H1 (cell line): ENCODE data around the gene ITGA5. TPM values are rescaled to one million over a fixed set of nuclear protein-coding genes. Genes with fewer than 3 reads are reported as not detected.

Source experiments
- CTCF ChIA-PET: fragments of 300-600 bp; sonication (Branson Sonifier 250); formaldehyde crosslinking; loops from one replicate; lab custom pipeline; 2021; ENCODE audit not compliant: partially characterized antibody; lab: Charles Lee
- POLR2A ChIA-PET: fragments of 300-600 bp; sonication (Branson Sonifier 250); formaldehyde crosslinking; loops from one replicate; lab custom pipeline; 2021; ENCODE audit warnings: inconsistent platforms; ENCODE audit not compliant: partially characterized antibody; lab: Charles Lee
- DNase-seq, 2 experiments: peaks; one replicate each; pipeline versions ENCODE4 v3.0.0 to v3.0.0-alpha.2; 2010 to 2022; ENCODE audit warnings: low spot score in 2 of 2, low read depth in 1 of 2, mixed read lengths in 1 of 2
- FAIRE-seq: peaks from 2 replicates; lab custom pipeline; 2011; peaks lifted over from hg19 to GRCh38; lab: Jason Lieb, UNC
- H2AFZ ChIP-seq: 2 replicates; pipeline ENCODE4 v1.8.1; 2012; ENCODE audit warnings: low read length, inconsistent platforms
- H2AK5ac ChIP-seq: 2 replicates; pipeline ENCODE4 v1.6.1; 2013; ENCODE audit warnings: low read depth, low read length
- H2BK120ac ChIP-seq: replicated peaks from 2 replicates; pipeline ENCODE3; 2013; ENCODE audit warnings: low read depth, low read length, inconsistent platforms
- H2BK12ac ChIP-seq: 2 replicates; pipeline ENCODE4 v1.6.1; 2013; ENCODE audit warnings: low read depth, low read length
- H2BK15ac ChIP-seq: 2 replicates; pipeline ENCODE4 v1.6.1; 2013; ENCODE audit warnings: low read length
- H2BK20ac ChIP-seq: 2 replicates; pipeline ENCODE4 v1.6.1; 2013; ENCODE audit warnings: low read length
- H2BK5ac ChIP-seq: 2 replicates; pipeline ENCODE4 v1.6.1; 2013; ENCODE audit warnings: low read depth, low read length
- H3K14ac ChIP-seq: 2 replicates; pipeline ENCODE4 v1.6.1; 2013; ENCODE audit warnings: inconsistent platforms; ENCODE audit not compliant: insufficient read length
- H3K18ac ChIP-seq: 2 replicates; pipeline ENCODE4 v1.6.1; 2013; ENCODE audit warnings: low read length; ENCODE audit errors: extremely low read depth
- H3K23ac ChIP-seq: 2 replicates; pipeline ENCODE4 v1.6.1; 2013; ENCODE audit warnings: inconsistent platforms; ENCODE audit not compliant: insufficient read length
- H3K23me2 ChIP-seq: 2 replicates; pipeline ENCODE4 v1.6.1; 2013; ENCODE audit warnings: low read depth, low read length
- H3K27ac ChIP-seq: 2 replicates; pipeline ENCODE4 v1.6.1; 2011; ENCODE audit warnings: low read depth, low read length, inconsistent platforms
- H3K27me3 ChIP-seq, 4 experiments: replicated peaks in 1 of 4; 1 replicate in 1 of 4; 2 replicates in 3 of 4; pipeline versions ENCODE4 v1.6.1 to v1.8.1; 2011 to 2013; ENCODE audit warnings: low read length in 3 of 4, mild to moderate bottlenecking in 3 of 4, inconsistent platforms in 2 of 4, mixed read lengths in 2 of 4, moderate library complexity in 1 of 4; ENCODE audit not compliant: control insufficient read depth in 3 of 4, insufficient read depth in 3 of 4; ENCODE audit errors: extremely low read depth in 1 of 4
- H3K36me3 ChIP-seq, 4 experiments: 2 replicates each; pipeline versions ENCODE4 v1.6.1 to v1.8.1; 2011 to 2013; ENCODE audit warnings: mild to moderate bottlenecking in 4 of 4, low read length in 3 of 4, moderate library complexity in 2 of 4, control low read depth in 1 of 4, inconsistent platforms in 1 of 4; ENCODE audit not compliant: insufficient read depth in 4 of 4, control insufficient read depth in 2 of 4
- H3K4ac ChIP-seq: replicated peaks from 2 replicates; pipeline ENCODE3; 2013; ENCODE audit warnings: low read length, low read depth, mixed read lengths, inconsistent platforms; ENCODE audit not compliant: insufficient read length
- H3K4me1 ChIP-seq, 4 experiments: replicated peaks in 1 of 4; 1 replicate in 1 of 4; 2 replicates in 3 of 4; pipeline versions ENCODE4 v1.6.1 to v1.8.1; 2011 to 2013; ENCODE audit warnings: low read length in 3 of 4, inconsistent platforms in 2 of 4, mixed read lengths in 1 of 4; ENCODE audit not compliant: insufficient read depth in 4 of 4, control insufficient read depth in 3 of 4
- H3K4me2 ChIP-seq, 2 experiments: 2 replicates each; pipeline versions ENCODE4 v1.6.1 to v1.8.1; 2011 to 2013; ENCODE audit warnings: low read depth in 2 of 2, low read length in 2 of 2, control low read depth in 1 of 2, inconsistent platforms in 1 of 2, mild to moderate bottlenecking in 1 of 2; ENCODE audit not compliant: insufficient read depth in 1 of 2
- H3K4me3 ChIP-seq, 4 experiments: fragments of 200-600, 300-600 bp in 1 of 4; sonication (generic), shearing (Covaris generic), sonication (Bioruptor Twin) in 1 of 4; 2 replicates each; pipeline versions ENCODE4 v1.5.1 to v1.8.1; 2011 to 2016; ENCODE audit warnings: low read length in 4 of 4, low read depth in 3 of 4, control low read depth in 2 of 4, inconsistent platforms in 2 of 4, mild to moderate bottlenecking in 2 of 4, mixed read lengths in 1 of 4, moderate library complexity in 1 of 4; ENCODE audit not compliant: insufficient read depth in 2 of 4; ENCODE audit errors: extremely low read depth in 1 of 4
- H3K56ac ChIP-seq: replicated peaks from 2 replicates; pipeline ENCODE3; 2013; ENCODE audit warnings: low read depth, mild to moderate bottlenecking, mixed read lengths, low read length, inconsistent platforms; ENCODE audit not compliant: insufficient read length
- H3K79me1 ChIP-seq: 2 replicates; pipeline ENCODE4 v1.6.1; 2013; ENCODE audit warnings: low read depth, low read length, control low read depth
- H3K79me2 ChIP-seq, 2 experiments: 2 replicates each; pipeline versions ENCODE4 v1.6.1 to v1.8.1; 2012 to 2013; ENCODE audit warnings: low read length in 2 of 2, mild to moderate bottlenecking in 2 of 2, inconsistent platforms in 1 of 2; ENCODE audit not compliant: insufficient read depth in 2 of 2, control insufficient read depth in 1 of 2
- H3K9ac ChIP-seq, 4 experiments: replicated peaks in 1 of 4; 1 replicate in 1 of 4; 2 replicates in 3 of 4; pipeline versions ENCODE4 v1.6.1 to v1.8.1; 2011 to 2013; ENCODE audit warnings: low read depth in 3 of 4, low read length in 3 of 4, control low read depth in 2 of 4, mild to moderate bottlenecking in 2 of 4, moderate library complexity in 2 of 4, inconsistent platforms in 1 of 4; ENCODE audit errors: extremely low read depth in 1 of 4
- H3K9me3 ChIP-seq, 2 experiments: 2 replicates each; pipeline versions ENCODE4 v1.6.1 to v1.8.1; 2012 to 2013; ENCODE audit warnings: mild to moderate bottlenecking in 2 of 2, moderate library complexity in 2 of 2, control low read depth in 1 of 2, inconsistent platforms in 1 of 2, low read depth in 1 of 2, low read length in 1 of 2, mixed read lengths in 1 of 2; ENCODE audit not compliant: insufficient read depth in 2 of 2
- H4K20me1 ChIP-seq, 2 experiments: replicated peaks in 1 of 2; 2 replicates each; pipeline versions ENCODE3 to v1.8.1; 2011 to 2013; ENCODE audit warnings: inconsistent platforms in 2 of 2, low read length in 2 of 2, mild to moderate bottlenecking in 1 of 2; ENCODE audit not compliant: insufficient read depth in 2 of 2, control insufficient read depth in 1 of 2
- H4K5ac ChIP-seq: 2 replicates; pipeline ENCODE4 v1.6.1; 2013; ENCODE audit warnings: low read length, low read depth, mixed read lengths, inconsistent platforms; ENCODE audit not compliant: insufficient read length
- H4K8ac ChIP-seq: 2 replicates; pipeline ENCODE4 v1.8.0; 2013; ENCODE audit warnings: mild to moderate bottlenecking, moderate library complexity, low read length, inconsistent platforms; ENCODE audit not compliant: insufficient read depth; ENCODE audit errors: extremely low read depth
- H4K91ac ChIP-seq: replicated peaks from 2 replicates; pipeline ENCODE3; 2013; ENCODE audit warnings: low read length, mixed read lengths, inconsistent platforms; ENCODE audit not compliant: insufficient read length
- HDAC2 ChIP-seq, 2 experiments: fragments of 300-600 bp in 1 of 2; sonication (generic) in 1 of 2; IDR thresholded peaks; 2 replicates each; pipeline ENCODE4 v1.6.1; 2011 to 2012; ENCODE audit warnings: low read depth in 2 of 2, low read length in 2 of 2, mild to moderate bottlenecking in 2 of 2, moderate library complexity in 2 of 2, borderline replicate concordance in 1 of 2, inconsistent platforms in 1 of 2
- KDM4A ChIP-seq: IDR thresholded peaks from one replicate; pipeline ENCODE4 v1.7.1; 2012; ENCODE audit warnings: low read depth, mild to moderate bottlenecking, moderate library complexity, low read length, inconsistent platforms; ENCODE audit not compliant: severe bottlenecking
- POLR2A ChIP-seq, 2 experiments: IDR thresholded peaks; 1 replicate in 1 of 2; 2 replicates in 1 of 2; pipeline ENCODE4 v1.6.1; 2011; ENCODE audit warnings: low read depth in 2 of 2, low read length in 2 of 2, mild to moderate bottlenecking in 2 of 2; ENCODE audit errors: control extremely low read depth in 1 of 2
- TAF1 ChIP-seq: IDR thresholded peaks from 2 replicates; pipeline ENCODE4 v1.6.1; 2011; ENCODE audit warnings: mild to moderate bottlenecking, low read depth, low read length
- WGBS, 2 experiments: shearing (Covaris generic) in 1 of 2; methylation state at CpG; one replicate each; pipeline versions ENCODE4 v1.1.6 to v1.1.7; 2013 to 2015; ENCODE audit warnings: low lambda C conversion rate in 2 of 2, mixed read lengths in 2 of 2, inconsistent platforms in 1 of 2, low coverage in 1 of 2, missing lambda C conversion rate in 1 of 2; ENCODE audit not compliant: insufficient replicate concordance in 2 of 2, insufficient coverage in 1 of 2, insufficient read length in 1 of 2; ENCODE audit errors: extremely low coverage in 1 of 2, missing lambda C conversion rate in 1 of 2; 5-methylcytosine and 5-hydroxymethylcytosine counted together
- polyA plus RNA-seq, 7 experiments: library from polyadenylated mRNA; depleted of rRNA in 3 of 7; stranded (reverse) in 5 of 7; unstranded in 2 of 7; fragments of >200 nt in 5 of 7; fragments of 200-250 nt in 2 of 7; gene quantifications; 1 replicate in 5 of 7; 2 replicates in 1 of 7; 4 replicates in 1 of 7; pipeline versions ENCODE4 v1.2.1 to v1.2.3, GENCODE V29; 2011 to 2013; ENCODE audit warnings: missing spikeins in 2 of 7, mixed read lengths in 2 of 7
- total RNA-seq: library from RNA; stranded (reverse); fragmentation: NEBNext Ultra II Directional; extraction: Animal tissue kit (Norgen Biotek cat#: 25700); gene quantifications from 2 replicates; pipeline ENCODE4 v1.2.1, GENCODE V29; 2021

Gene ITGA5
- total and polyA plus RNA-seq, 2 of the 8 experiments (the other 6 are each of a cell fraction or from before 2014, with no cell fraction given), result 11.6 to 19.4 TPM

DNA sequence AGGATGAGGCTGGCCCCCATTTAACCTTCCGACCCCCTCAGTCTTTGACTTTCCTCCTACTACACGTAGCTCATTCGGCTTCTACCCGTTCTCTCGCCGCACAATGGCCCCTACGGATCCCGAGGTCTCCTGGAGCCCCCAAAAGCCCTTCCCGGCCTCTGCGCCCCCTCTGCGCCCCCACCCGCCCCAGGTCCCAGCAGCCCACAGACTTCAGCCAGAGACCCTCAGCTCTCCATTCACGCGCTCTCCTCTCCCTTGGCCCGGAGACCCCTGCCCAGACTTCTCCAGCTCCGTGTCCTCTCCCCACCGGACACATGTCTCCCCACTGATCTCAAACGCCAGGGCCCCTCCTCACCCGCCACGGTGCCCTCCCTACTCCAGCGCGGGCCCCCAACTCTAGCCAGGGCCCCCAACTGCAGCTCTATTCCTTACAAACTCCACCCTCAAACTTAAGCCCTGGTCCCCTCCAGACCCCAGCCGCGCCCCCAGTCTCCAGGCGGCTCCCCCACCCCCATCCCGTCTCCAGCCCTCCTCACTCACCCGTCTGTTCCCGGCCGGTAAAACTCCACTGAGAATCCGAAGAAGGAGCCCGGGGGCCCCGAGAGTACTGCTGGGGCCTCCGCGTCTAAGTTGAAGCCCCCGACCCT, 502 bp downstream of the ITGA5 start:
- Histone ChIP-seq H3K4me1 (peaks cover 6 to 16% (median 9%) of the 10 kb centered on the region in 4 experiments), H3K79me2 (no peaks in the 10 kb centered on the region)

More for the DNA sequence above, 502 bp downstream of the ITGA5 start:
- no peak for DNase-seq
- peak overlapping the region; percentile 67 to 92 (median 76) for H3K4me3 ChIP-seq
- H3K23ac ChIP-seq, result no peak overlapping the region
- H3K36me3 ChIP-seq, result no peaks in the 10 kb centered on the region
- TF ChIP-seq POLR2A (IDR thresholded peaks at IDR 0.05; ENCODE audit: control extremely low read depth in 1 of 2, low read depth in 2 of 2, low read length in 2 of 2) (no peak), KDM4A (peak; percentile 54), TAF1 (no peak), HDAC2 (IDR thresholded peaks at IDR 0.05; ENCODE audit: borderline replicate concordance in 1 of 2, low read depth in 2 of 2, low read length in 2 of 2) (no peak; a peak in 1 of 4 replicates)
- TF ChIP-seq, all 59 proteins: peak for 1
- Histone ChIP-seq H3K18ac (0 out of 2 replicates have a peak overlapping the region, but pooled peaks have one; percentile 16), H3K27ac (no peak overlapping the region), H3K27me3 (peaks cover 0 to 22% (median 18%) of the 10 kb centered on the region in 4 experiments; a peak in 6 of 7 replicates), H2BK12ac (no peak overlapping the region), H2BK5ac (peak overlapping the region; percentile 77; the same call in 1 of the 2 replicates), H3K56ac (no peak overlapping the region), H3K9ac (peak overlapping the region in 3 of 4 experiments; percentile 20 to 35 (median 35); a peak in 5 of 7 replicates), H2BK120ac (no peak overlapping the region), H4K91ac (no peak overlapping the region), H4K20me1 (no peaks in the 10 kb centered on the region), H2AFZ (no peak overlapping the region), H3K9me3 (no peaks in the 10 kb centered on the region), H3K4ac (no peak overlapping the region), H3K79me1 (no peaks in the 10 kb centered on the region), H2AK5ac (no peak overlapping the region), H2BK15ac (no peak overlapping the region), H4K5ac (no peak overlapping the region), H4K8ac (peak overlapping the region; percentile 60; the same call in 1 of the 2 replicates), H3K23me2 (peaks cover 5% of the 10 kb centered on the region), H3K14ac (no peak overlapping the region), H3K4me2 (peak overlapping the region; percentile 77 to 95), H2BK20ac (no peak overlapping the region)
- ChIA-PET CTCF (interaction anchor here (0.8 to 12.1 kb wide), 10 partner anchors 11 to 154 kb away, joined by 3 to 271 read pairs (median 4); no protein-coding TSS in a partner anchor), POLR2A (interaction anchor here (0.6 to 1.8 kb wide), 7 partner anchors 10 to 137 kb away, joined by 3 to 7 read pairs (median 3); no protein-coding TSS in a partner anchor)
- WGBS, 2 experiments, result 1% methylated on average over 27 of the region's 35 CpGs; no CpG with 5 or more reads in 1 of the 2 experiments
- no peak for FAIRE-seq
